Calu3 (cell line): Measurements from ENCODE around the gene ATP5IF1. TPM values are rescaled to one million over a fixed set of nuclear protein-coding genes. Genes with fewer than 3 reads are reported as not detected.

Source experiments
- BruUV-seq: library from RNA; stranded (reverse); fragments of 400-500 nt; replicated peaks from 2 replicates; lab custom pipeline; 2021; lab: Mats Ljungman, UMichigan
- CTCF ChIA-PET: fragments of 300-600 bp; sonication (Branson Sonifier 250); formaldehyde crosslinking; loops from one replicate; lab custom pipeline; 2022; ENCODE audit warnings: antibody characterized with exemption; lab: Charles Lee
- DNase-seq: peaks from one replicate; pipeline ENCODE4 v3.0.0; 2022
- H3K27ac Mint-ChIP-seq: one replicate; pipeline ENCODE4 v1.8.0; 2022; ENCODE audit warnings: mixed read lengths; ENCODE audit not compliant: unreplicated experiment
- H3K27me3 Mint-ChIP-seq: one replicate; pipeline ENCODE4 v1.8.0; 2022; ENCODE audit warnings: mixed read lengths; ENCODE audit not compliant: unreplicated experiment
- H3K36me3 Mint-ChIP-seq: one replicate; pipeline ENCODE4 v1.8.0; 2022; ENCODE audit warnings: mild to moderate bottlenecking, moderate library complexity, mixed read lengths; ENCODE audit not compliant: insufficient read depth, unreplicated experiment
- H3K4me1 Mint-ChIP-seq: one replicate; pipeline ENCODE4 v1.8.0; 2022; ENCODE audit warnings: mild to moderate bottlenecking, low read depth, mixed read lengths; ENCODE audit not compliant: unreplicated experiment
- H3K4me3 Mint-ChIP-seq: one replicate; pipeline ENCODE4 v1.8.0; 2022; ENCODE audit warnings: mild to moderate bottlenecking, low read depth, moderate library complexity, mixed read lengths; ENCODE audit not compliant: unreplicated experiment
- H3K9me3 Mint-ChIP-seq: one replicate; pipeline ENCODE4 v1.8.0; 2022; ENCODE audit warnings: low read depth, mixed read lengths; ENCODE audit not compliant: unreplicated experiment
- intact Hi-C: fragments of 100-400 bp; cut with micrococcal nuclease; formaldehyde crosslinking; loops from one replicate; pipeline ENCODE4 v1.10.0; 2022; ENCODE audit not compliant: unreplicated experiment
- total RNA-seq: library from RNA; stranded (reverse); gene quantifications from 2 replicates; pipeline ENCODE4 v1.2.3, GENCODE V29; 2022
- TF ChIP-seq, protein P1 (sequence below): fragments of 200-600 bp; IDR thresholded peaks from one replicate; pipeline ENCODE4 v1.8.0; 2022; ENCODE audit warnings: antibody characterized with exemption; ENCODE audit not compliant: unreplicated experiment

Gene ATP5IF1
- total RNA-seq, 1 experiment from 2014 or later: 112 TPM

DNA sequence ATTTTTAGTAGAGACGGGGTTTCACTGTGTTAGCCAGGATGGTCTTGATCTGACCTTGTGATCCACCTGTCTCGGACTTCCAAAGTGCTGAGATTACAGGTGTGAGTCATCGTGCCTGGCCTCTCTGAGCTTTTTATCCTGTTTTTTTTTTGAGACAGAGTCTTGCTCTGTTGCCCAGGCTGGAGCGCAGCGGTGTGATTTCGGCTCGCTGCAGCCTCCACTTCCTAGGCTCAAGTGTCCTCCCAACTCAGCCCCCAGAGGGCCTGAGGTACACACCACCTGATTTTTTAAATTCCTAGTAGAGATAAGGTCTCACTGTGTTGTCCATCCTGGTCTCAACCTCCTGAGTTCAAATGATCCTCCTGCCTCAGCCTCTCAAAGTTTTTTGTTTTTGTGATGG, 43.8 kb downstream of the ATP5IF1 start:
- Mint-ChIP-seq H3K27ac (no peak overlapping the region), H3K36me3 (peaks cover 57% of the 10 kb centered on the region), H3K27me3 (no peaks in the 10 kb centered on the region), H3K9me3 (no peaks in the 10 kb centered on the region), H3K4me1 (no peaks in the 10 kb centered on the region), H3K4me3 (no peak overlapping the region)
- intact Hi-C loops: no loop called here
- CTCF ChIA-PET: no interaction called here
- TF ChIP-seq, protein P1, sequence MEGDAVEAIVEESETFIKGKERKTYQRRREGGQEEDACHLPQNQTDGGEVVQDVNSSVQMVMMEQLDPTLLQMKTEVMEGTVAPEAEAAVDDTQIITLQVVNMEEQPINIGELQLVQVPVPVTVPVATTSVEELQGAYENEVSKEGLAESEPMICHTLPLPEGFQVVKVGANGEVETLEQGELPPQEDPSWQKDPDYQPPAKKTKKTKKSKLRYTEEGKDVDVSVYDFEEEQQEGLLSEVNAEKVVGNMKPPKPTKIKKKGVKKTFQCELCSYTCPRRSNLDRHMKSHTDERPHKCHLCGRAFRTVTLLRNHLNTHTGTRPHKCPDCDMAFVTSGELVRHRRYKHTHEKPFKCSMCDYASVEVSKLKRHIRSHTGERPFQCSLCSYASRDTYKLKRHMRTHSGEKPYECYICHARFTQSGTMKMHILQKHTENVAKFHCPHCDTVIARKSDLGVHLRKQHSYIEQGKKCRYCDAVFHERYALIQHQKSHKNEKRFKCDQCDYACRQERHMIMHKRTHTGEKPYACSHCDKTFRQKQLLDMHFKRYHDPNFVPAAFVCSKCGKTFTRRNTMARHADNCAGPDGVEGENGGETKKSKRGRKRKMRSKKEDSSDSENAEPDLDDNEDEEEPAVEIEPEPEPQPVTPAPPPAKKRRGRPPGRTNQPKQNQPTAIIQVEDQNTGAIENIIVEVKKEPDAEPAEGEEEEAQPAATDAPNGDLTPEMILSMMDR: no peak
- no TSS peak for BruUV-seq
- DNase-seq: no peak

DNA sequence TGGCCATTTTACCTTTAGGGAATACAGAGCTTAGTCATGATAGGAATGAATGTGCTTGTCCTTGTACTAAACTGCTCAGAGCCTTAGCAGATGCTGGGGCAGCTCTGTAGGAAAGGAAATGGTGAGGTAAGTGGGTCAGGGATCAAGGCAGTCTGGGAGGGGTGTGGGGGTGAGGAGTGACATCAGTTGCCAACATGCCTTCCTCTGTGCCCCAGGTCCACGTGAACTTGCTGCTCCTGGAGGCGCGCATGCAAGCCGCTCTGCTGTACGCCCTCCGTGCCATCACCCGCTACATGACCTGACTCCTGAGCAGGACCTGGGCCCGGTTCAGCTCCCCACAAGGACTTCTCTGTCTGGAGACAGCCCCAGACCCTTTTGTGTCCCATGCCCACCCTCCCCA, 44.6 kb downstream of the ATP5IF1 start:
- Mint-ChIP-seq H3K4me3 (no peak overlapping the region), H3K27me3 (no peaks in the 10 kb centered on the region), H3K9me3 (no peaks in the 10 kb centered on the region), H3K36me3 (peaks cover 49% of the 10 kb centered on the region), H3K4me1 (no peaks in the 10 kb centered on the region), H3K27ac (no peak overlapping the region)
- TF ChIP-seq, protein P1: no peak
- BruUV-seq: no TSS peak
- no peak for DNase-seq
- intact Hi-C loops: no loop called here
- CTCF ChIA-PET: no interaction called here

DNA sequence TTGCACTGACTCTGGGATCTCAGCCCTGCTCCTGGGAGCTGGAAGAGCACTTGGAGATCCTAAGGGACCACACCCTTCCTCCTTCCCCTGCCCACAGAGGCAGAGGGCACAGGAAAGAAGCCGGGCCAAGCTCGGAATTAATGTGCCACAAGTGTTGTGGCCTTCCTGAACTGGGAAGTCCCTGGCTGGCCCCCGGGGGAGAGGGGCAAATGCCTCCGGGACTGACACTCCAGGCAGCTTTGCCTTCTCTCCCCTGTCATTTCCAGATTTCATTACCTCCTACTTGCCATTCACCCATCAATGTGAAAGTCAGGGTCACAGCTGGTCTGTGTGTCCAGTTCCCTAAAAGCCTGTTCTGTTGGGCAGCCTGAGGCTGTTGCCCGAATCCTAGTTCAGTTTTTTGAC, 45.1 kb downstream of the ATP5IF1 start:
- Mint-ChIP-seq H3K27ac (no peak overlapping the region), H3K9me3 (no peaks in the 10 kb centered on the region)
- intact Hi-C loops: no loop called here

DNA sequence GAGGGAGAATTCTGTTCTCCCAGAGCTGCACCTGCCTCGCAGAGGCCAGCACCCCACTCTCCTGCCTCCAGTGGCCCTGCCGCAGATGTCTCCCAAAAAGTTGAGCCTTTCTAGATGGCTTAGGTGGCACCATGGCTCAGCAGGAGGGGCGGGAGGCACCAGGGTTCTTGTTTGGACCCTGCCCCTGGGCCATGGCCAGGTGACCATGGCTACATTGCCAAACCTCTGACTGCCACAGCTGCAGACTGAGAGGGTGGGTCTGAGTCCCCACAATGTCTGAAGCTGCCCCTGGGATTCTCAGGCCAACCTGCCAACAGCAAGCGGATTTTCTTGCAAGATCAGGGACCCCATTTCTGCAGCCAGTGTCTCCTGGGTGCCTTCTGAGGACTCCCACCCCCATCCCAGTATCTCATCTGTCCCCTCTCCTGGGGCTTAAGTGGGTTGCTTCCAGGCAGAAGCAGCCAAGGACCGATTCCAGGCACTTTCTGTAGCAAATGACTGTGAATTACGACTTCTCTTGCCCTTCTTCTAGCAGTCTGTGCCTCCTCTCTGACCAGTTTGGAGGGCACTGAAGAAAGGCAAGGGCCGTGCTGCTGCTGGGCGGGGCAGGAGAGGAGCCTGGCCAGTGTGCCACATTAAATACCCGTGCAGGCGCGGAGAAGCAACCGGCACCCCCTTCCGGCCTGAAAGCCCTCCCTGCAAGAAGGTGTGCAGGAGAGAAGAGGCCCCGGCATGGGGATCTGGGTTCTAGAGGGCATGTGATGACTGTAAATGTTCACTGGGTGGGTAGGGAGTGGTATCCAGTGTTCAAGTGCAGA, 45.9 kb downstream of the ATP5IF1 start:
- Mint-ChIP-seq H3K4me3 (no peak overlapping the region), H3K27ac (no peak overlapping the region), H3K27me3 (no peaks in the 10 kb centered on the region), H3K9me3 (no peaks in the 10 kb centered on the region), H3K4me1 (no peaks in the 10 kb centered on the region), H3K36me3 (peaks cover 49% of the 10 kb centered on the region)
- intact Hi-C loops: no loop called here
- TF ChIP-seq, protein P1: no peak
- BruUV-seq: no TSS peak
- CTCF ChIA-PET: no interaction called here
- no peak for DNase-seq

More for the DNA sequence above, 45.1 kb downstream of the ATP5IF1 start:
- no TSS peak for BruUV-seq
- H3K4me3 Mint-ChIP-seq: no peak overlapping the region
- CTCF ChIA-PET: no interaction called here
- no peak for DNase-seq
- H3K36me3 Mint-ChIP-seq: peaks cover 49% of the 10 kb centered on the region
- no peaks in the 10 kb centered on the region for H3K27me3 Mint-ChIP-seq
- TF ChIP-seq, protein P1: no peak
- no peaks in the 10 kb centered on the region for H3K4me1 Mint-ChIP-seq
